B cell (primary cell): ENCODE results near the gene PIH1D1. TPM values are rescaled to one million over a fixed set of nuclear protein-coding genes. Genes with fewer than 3 reads are reported as not detected.
"Not testable (repeated sequence)": the region's sequence is repeated elsewhere in the genome, so short reads cannot be mapped to it uniquely, and the experiment has no call there.

Source experiments
- ATAC-seq: fragments of 200-7000 bp; cut with Tn5 transposase; one replicate; pipeline ENCODE4 v1.10.0; 2021; ENCODE audit warnings: low read depth, mild to moderate bottlenecking, moderate number of reproducible peaks, moderate library complexity
- CTCF ChIA-PET: fragments of 350-600 bp; sonication (Branson Sonifier 250); formaldehyde crosslinking; loops from one replicate; lab custom pipeline; 2021; ENCODE audit warnings: antibody characterized with exemption, inconsistent platforms; lab: Charles Lee
- POLR2A ChIA-PET: fragments of 350-600 bp; sonication (Branson Sonifier 250); formaldehyde crosslinking; loops from one replicate; lab custom pipeline; 2021; ENCODE audit warnings: antibody characterized with exemption; lab: Charles Lee
- DNase-seq: peaks from one replicate; pipeline ENCODE4 v3.0.0; 2013
- H2AFZ ChIP-seq: 2 replicates; pipeline ENCODE4 v1.6.1; 2012; ENCODE audit warnings: mild to moderate bottlenecking, low read depth, low read length; ENCODE audit not compliant: insufficient read depth, poor library complexity, severe bottlenecking
- H3K27ac ChIP-seq, 2 donors: 1 replicate in 1 of 2; 2 replicates in 1 of 2; pipeline ENCODE4 v1.5.1; 2012 to 2013; ENCODE audit warnings: low read length in 2 of 2, mild to moderate bottlenecking in 2 of 2, moderate library complexity in 1 of 2
- H3K27me3 ChIP-seq, 4 experiments: fragments of 200-600 bp in 1 of 4; sonication (generic) in 1 of 4; replicated peaks in 1 of 4; 1 replicate in 2 of 4; 2 replicates in 2 of 4; pipeline versions ENCODE4 v1.6.1 to v1.7.0; 2013 to 2016; ENCODE audit warnings: low read length in 3 of 4, mild to moderate bottlenecking in 2 of 4, mixed read lengths in 1 of 4, moderate library complexity in 1 of 4; ENCODE audit not compliant: insufficient read depth in 4 of 4, control insufficient read depth in 3 of 4; ENCODE audit errors: control extremely low read depth in 1 of 4
- H3K36me3 ChIP-seq, 2 experiments: replicated peaks in 1 of 2; 1 replicate in 1 of 2; 2 replicates in 1 of 2; pipeline versions ENCODE4 v1.6.1 to v1.7.1; 2013; ENCODE audit warnings: low read length in 1 of 2; ENCODE audit not compliant: insufficient read depth in 2 of 2, control insufficient read depth in 1 of 2; ENCODE audit errors: control extremely low read depth in 1 of 2, extremely low read depth in 1 of 2
- H3K4me1 ChIP-seq, 2 donors: fragments of 200-600 bp in 1 of 2; sonication (generic) in 1 of 2; 1 replicate in 1 of 2; 2 replicates in 1 of 2; pipeline versions ENCODE4 v1.5.1 to v1.6.1; 2013 to 2017; ENCODE audit warnings: low read length in 2 of 2; ENCODE audit not compliant: control insufficient read depth in 2 of 2, insufficient read depth in 2 of 2
- H3K4me2 ChIP-seq: replicated peaks from 2 replicates; pipeline ENCODE3; 2012; ENCODE audit warnings: mild to moderate bottlenecking, low read depth, low read length; ENCODE audit not compliant: poor library complexity, severe bottlenecking
- H3K4me3 ChIP-seq, 5 experiments: fragments of 200-600 bp in 1 of 5; sonication (generic) in 1 of 5; 1 replicate in 3 of 5; 2 replicates in 2 of 5; pipeline versions ENCODE4 v1.5.1 to v1.7.0; 2011 to 2016; ENCODE audit warnings: low read length in 4 of 5, mild to moderate bottlenecking in 4 of 5, low read depth in 2 of 5, control low read depth in 1 of 5, moderate library complexity in 1 of 5; ENCODE audit not compliant: insufficient read depth in 1 of 5; ENCODE audit errors: control extremely low read depth in 1 of 5, extremely low read depth in 1 of 5
- H3K79me2 ChIP-seq: fragments of 200-600 bp; sonication (generic); one replicate; pipeline ENCODE4 v1.6.0; 2016; ENCODE audit warnings: low read length; ENCODE audit not compliant: control insufficient read depth, insufficient read depth
- H3K9ac ChIP-seq: fragments of 200-600 bp; sonication (generic); 2 replicates; pipeline ENCODE4 v1.6.1; 2017; ENCODE audit warnings: mild to moderate bottlenecking, low read length, moderate library complexity
- H3K9me3 ChIP-seq, 3 donors: one replicate each; pipeline versions ENCODE4 v1.6.1 to v1.7.1; 2013; ENCODE audit warnings: low read length in 2 of 3; ENCODE audit not compliant: control insufficient read depth in 2 of 3, insufficient read depth in 1 of 3; ENCODE audit errors: control extremely low read depth in 1 of 3
- H4K20me1 ChIP-seq: 2 replicates; pipeline ENCODE4 v1.6.0; 2012; ENCODE audit warnings: mild to moderate bottlenecking, low read length; ENCODE audit not compliant: insufficient read depth, control insufficient read depth, poor library complexity, severe bottlenecking
- H3K27ac Mint-ChIP-seq: one replicate; pipeline ENCODE4 v1.8.0; 2021; ENCODE audit warnings: mixed read lengths
- H3K27me3 Mint-ChIP-seq: one replicate; pipeline ENCODE4 v1.8.0; 2021; ENCODE audit warnings: mixed read lengths
- H3K4me1 Mint-ChIP-seq: one replicate; pipeline ENCODE4 v1.8.0; 2021; ENCODE audit warnings: mixed read lengths
- H3K4me3 Mint-ChIP-seq: one replicate; pipeline ENCODE4 v1.8.0; 2021; ENCODE audit warnings: mixed read lengths
- H3K9me3 Mint-ChIP-seq: one replicate; pipeline ENCODE4 v1.8.0; 2022; ENCODE audit warnings: mixed read lengths; ENCODE audit not compliant: insufficient read depth
- CTCF ChIP-seq: fragments of 200-600 bp; IDR thresholded peaks from one replicate; pipeline ENCODE4 v1.8.0; 2022; ENCODE audit warnings: antibody characterized with exemption, mild to moderate bottlenecking
- EZH2 ChIP-seq: IDR thresholded peaks from 2 replicates; pipeline ENCODE4 v1.6.1; 2012; ENCODE audit warnings: borderline replicate concordance, low read depth, mild to moderate bottlenecking, moderate library complexity, low read length; ENCODE audit not compliant: insufficient read depth, poor library complexity, severe bottlenecking
- WGBS: methylation state at CpG from one replicate; pipeline ENCODE4 v1.1.5; 2013; ENCODE audit warnings: missing lambda C conversion rate; ENCODE audit not compliant: insufficient coverage; 5-methylcytosine and 5-hydroxymethylcytosine counted together
- intact Hi-C: fragments of 100-400 bp; cut with micrococcal nuclease; formaldehyde crosslinking; loops from one replicate; pipeline ENCODE4 v1.10.0; 2022
- polyA plus RNA-seq: library from polyadenylated mRNA; depleted of rRNA; stranded (reverse); fragments of >200 nt; gene quantifications from 2 replicates; pipeline ENCODE4 v1.2.3, GENCODE V29; 2012
- total RNA-seq, 2 donors: library from RNA; stranded (reverse); fragments of 120-200 nt in 1 of 2; gene quantifications; 1 replicate in 1 of 2; 2 replicates in 1 of 2; pipeline versions ENCODE4 v1.2.3 to v1.2.4, GENCODE V29; 2013 to 2022

PIH1D1 gene
- total and polyA plus RNA-seq, 2 donors (not counting 1 experiment from before 2014, with no cell fraction given), result 158 to 184 TPM

- 74% methylated on average over 9 of the region's 9 CpGs for WGBS
- not testable (repeated sequence) for ATAC-seq, H3K36me3 ChIP-seq, H3K9me3 Mint-ChIP-seq, DNase-seq, H3K27me3 ChIP-seq, H4K20me1 ChIP-seq, H3K27me3 Mint-ChIP-seq
- ChIA-PET POLR2A (interaction anchor here (0.7 to 1.8 kb wide), 5 partner anchors 15 to 203 kb away, joined by 3 to 10 read pairs (median 5); partner anchors contain the start of genes PRMT1 and RPS11), CTCF (interaction anchor here (0.6 to 5.7 kb wide), 34 partner anchors 19 to 252 kb away, joined by 3 to 70 read pairs (median 4); partner anchors contain the start of genes ALDH16A1, GFY, NOSIP and PIH1D1)
- Histone ChIP-seq H3K27ac (peak overlapping the region; percentile 75 to 81), H3K4me1 (peaks cover 47 to 74% of the 10 kb centered on the region in 2 donors), H3K4me3 (peak overlapping the region in 4 of 5 experiments; percentile 53 to 98 (median 70)), H3K9me3 (peaks cover 0 to 13% (median 0%) of the 10 kb centered on the region in 3 donors), H3K9ac (peak overlapping the region; percentile 90), H3K79me2 (peaks cover 26% of the 10 kb centered on the region), H3K4me2 (peak overlapping the region; percentile 97), H2AFZ (peak overlapping the region; percentile 86)
- peaks cover 60% of the 10 kb centered on the region for H3K4me1 Mint-ChIP-seq
- H3K4me3 Mint-ChIP-seq, result peak overlapping the region; percentile 93
- H3K27ac Mint-ChIP-seq, result peak overlapping the region; percentile 97
- intact Hi-C loops, result loop anchor here (10.0 kb wide), 1 partner anchor 839 kb away; the partner anchor contains the start of gene DBP
Measured at GRCh38 chr19:49473501-49473867, 21.9 kb upstream of the PIH1D1 start.

- DNase-seq (no peak), ATAC-seq (no peak)
- ChIA-PET POLR2A (interaction anchor here (0.5 to 1.8 kb wide), 6 partner anchors 15 to 204 kb away, joined by 3 to 13 read pairs (median 8); partner anchors contain the start of genes PRMT1 and RPS11), CTCF (interaction anchor here (0.7 to 5.7 kb wide), 22 partner anchors 19 to 251 kb away, joined by 3 to 70 read pairs (median 6); partner anchors contain the start of genes ALDH16A1, NOSIP and PIH1D1)
- Histone ChIP-seq H2AFZ (no peak overlapping the region), H3K9ac (no peak overlapping the region), H3K79me2 (peaks cover 26% of the 10 kb centered on the region), H3K9me3 (peaks cover 0 to 13% (median 0%) of the 10 kb centered on the region in 3 donors), H3K4me3 (no peak overlapping the region), H3K4me1 (peaks cover 52 to 79% of the 10 kb centered on the region in 2 donors), H3K36me3 (peaks cover 0 to 6% of the 10 kb centered on the region in 2 experiments), H3K27me3 (no peaks in the 10 kb centered on the region), H3K27ac (peak overlapping the region; percentile 41 to 81), H3K4me2 (no peak overlapping the region), H4K20me1 (no peaks in the 10 kb centered on the region)
- intact Hi-C loops, result loop anchor here (10.0 kb wide), 1 partner anchor 838 kb away; the partner anchor contains the start of gene DBP
- TF ChIP-seq EZH2, result no peak
- no peak for TF ChIP-seq CTCF
- Mint-ChIP-seq H3K27ac (peak overlapping the region; percentile 97), H3K4me1 (peaks cover 63% of the 10 kb centered on the region), H3K27me3 (no peaks in the 10 kb centered on the region), H3K4me3 (peak overlapping the region; percentile 52), H3K9me3 (no peaks in the 10 kb centered on the region)
- WGBS, result 73% methylated on average over 7 of the region's 9 CpGs
Measured at GRCh38 chr19:49472936-49473335, 21.3 kb upstream of the PIH1D1 start.
